Epithelial cell of proximal tubule (primary cell): Measurements from ENCODE around the gene CYLC1. TPM values are rescaled to one million over a fixed set of nuclear protein-coding genes. Genes with fewer than 3 reads are reported as not detected.

ENCODE experiments used
- DNase-seq: peaks from one replicate; pipeline ENCODE4 v3.0.0-alpha.2; 2011; ENCODE audit warnings: low read depth
- H3K4me3 ChIP-seq: 2 replicates; pipeline ENCODE4 v1.5.1; 2011; ENCODE audit warnings: low read depth, mild to moderate bottlenecking, low read length
- total RNA-seq: library from RNA; depleted of rRNA; stranded (reverse); fragments of >200 nt; gene quantifications from 2 replicates; pipeline ENCODE4 v1.2.3, GENCODE V29; 2015
- TF ChIP-seq, protein P1 (sequence below): conservative IDR thresholded peaks from 2 replicates; pipeline ENCODE4 v1.5.1; 2012; ENCODE audit warnings: low read depth, mild to moderate bottlenecking, low read length

The CYLC1 gene
- total RNA-seq, 1 donor from 2014 or later = not detected

DNA sequence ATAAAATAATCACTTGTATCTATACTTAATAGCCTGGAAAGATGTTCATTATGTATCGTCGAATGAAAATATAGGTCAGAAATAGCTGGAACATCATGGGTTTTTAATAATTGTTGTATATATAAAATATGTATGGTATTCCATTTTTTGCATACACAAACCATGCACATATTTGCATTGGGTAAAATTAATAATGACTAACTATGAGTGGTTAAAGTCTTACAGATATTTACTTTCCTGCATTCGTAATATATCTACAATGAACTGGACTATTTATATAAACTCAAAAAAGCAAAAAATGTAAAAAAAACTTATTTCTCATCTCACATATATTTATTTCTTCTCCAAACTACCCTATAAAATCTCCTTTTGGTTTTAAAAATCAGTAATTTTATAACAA is 46.0 kb downstream of the CYLC1 start:
- TF ChIP-seq, protein P1, sequence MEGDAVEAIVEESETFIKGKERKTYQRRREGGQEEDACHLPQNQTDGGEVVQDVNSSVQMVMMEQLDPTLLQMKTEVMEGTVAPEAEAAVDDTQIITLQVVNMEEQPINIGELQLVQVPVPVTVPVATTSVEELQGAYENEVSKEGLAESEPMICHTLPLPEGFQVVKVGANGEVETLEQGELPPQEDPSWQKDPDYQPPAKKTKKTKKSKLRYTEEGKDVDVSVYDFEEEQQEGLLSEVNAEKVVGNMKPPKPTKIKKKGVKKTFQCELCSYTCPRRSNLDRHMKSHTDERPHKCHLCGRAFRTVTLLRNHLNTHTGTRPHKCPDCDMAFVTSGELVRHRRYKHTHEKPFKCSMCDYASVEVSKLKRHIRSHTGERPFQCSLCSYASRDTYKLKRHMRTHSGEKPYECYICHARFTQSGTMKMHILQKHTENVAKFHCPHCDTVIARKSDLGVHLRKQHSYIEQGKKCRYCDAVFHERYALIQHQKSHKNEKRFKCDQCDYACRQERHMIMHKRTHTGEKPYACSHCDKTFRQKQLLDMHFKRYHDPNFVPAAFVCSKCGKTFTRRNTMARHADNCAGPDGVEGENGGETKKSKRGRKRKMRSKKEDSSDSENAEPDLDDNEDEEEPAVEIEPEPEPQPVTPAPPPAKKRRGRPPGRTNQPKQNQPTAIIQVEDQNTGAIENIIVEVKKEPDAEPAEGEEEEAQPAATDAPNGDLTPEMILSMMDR = no peak
- no peak overlapping the region for H3K4me3 ChIP-seq
- DNase-seq = no peak

DNA sequence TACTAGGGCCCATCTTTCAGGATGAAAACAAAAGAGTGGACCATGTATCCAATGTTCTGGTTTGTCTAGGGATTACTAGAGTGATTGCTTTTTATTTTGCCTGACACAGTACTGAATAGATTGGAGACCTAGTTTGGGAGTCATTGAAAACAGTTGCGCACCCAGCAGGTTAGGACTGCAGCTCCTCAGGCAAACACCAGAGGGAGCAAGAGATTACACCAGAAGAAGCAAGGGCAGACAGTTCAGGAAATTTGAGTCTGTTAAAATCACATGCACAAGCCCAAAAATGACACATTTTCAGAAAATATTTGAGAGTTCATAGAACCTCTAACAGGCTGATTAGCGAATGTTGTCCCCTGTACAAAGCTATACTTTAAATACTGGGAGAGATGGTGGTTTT is 55.6 kb downstream of the CYLC1 start:
- no peak overlapping the region for H3K4me3 ChIP-seq
- no peak for DNase-seq
- TF ChIP-seq, protein P1 = peak; percentile 54

DNA sequence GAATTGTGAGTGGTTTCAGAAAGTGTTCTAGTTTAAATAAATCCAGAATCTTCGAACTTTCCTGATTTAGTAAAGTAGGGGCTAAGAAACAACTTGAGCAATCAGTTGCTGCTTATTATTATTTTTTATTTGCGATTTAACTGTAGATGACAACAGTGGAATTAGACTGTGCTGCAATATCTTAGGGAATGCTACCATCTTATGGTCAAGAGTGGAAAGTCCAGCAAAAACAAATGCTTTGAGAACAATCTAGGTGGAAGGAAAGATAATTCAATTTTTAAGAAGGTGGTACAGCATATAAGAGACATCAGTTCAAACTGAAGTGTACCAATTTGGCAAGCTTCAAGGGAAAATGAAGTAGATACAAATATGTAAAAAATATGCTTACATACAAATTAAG is 73.3 kb downstream of the CYLC1 start:
- DNase-seq = no peak
- no peak overlapping the region for H3K4me3 ChIP-seq
- TF ChIP-seq, protein P1 = no peak
